H1 (cell line): ENCODE data around the gene DPY19L3. TPM values are rescaled to one million over a fixed set of nuclear protein-coding genes. Genes with fewer than 3 reads are reported as not detected.

ENCODE experiments used
- CTCF ChIA-PET: fragments of 300-600 bp; sonication (Branson Sonifier 250); formaldehyde crosslinking; loops from one replicate; lab custom pipeline; 2021; ENCODE audit not compliant: partially characterized antibody; lab: Charles Lee
- POLR2A ChIA-PET: fragments of 300-600 bp; sonication (Branson Sonifier 250); formaldehyde crosslinking; loops from one replicate; lab custom pipeline; 2021; ENCODE audit warnings: inconsistent platforms; ENCODE audit not compliant: partially characterized antibody; lab: Charles Lee
- DNase-seq, 2 experiments: peaks; one replicate each; pipeline versions ENCODE4 v3.0.0 to v3.0.0-alpha.2; 2010 to 2022; ENCODE audit warnings: low spot score in 2 of 2, low read depth in 1 of 2, mixed read lengths in 1 of 2
- FAIRE-seq: peaks from 2 replicates; lab custom pipeline; 2011; peaks lifted over from hg19 to GRCh38; lab: Jason Lieb, UNC
- H2AFZ ChIP-seq: 2 replicates; pipeline ENCODE4 v1.8.1; 2012; ENCODE audit warnings: low read length, inconsistent platforms
- H2AK5ac ChIP-seq: 2 replicates; pipeline ENCODE4 v1.6.1; 2013; ENCODE audit warnings: low read depth, low read length
- H2BK120ac ChIP-seq: replicated peaks from 2 replicates; pipeline ENCODE3; 2013; ENCODE audit warnings: low read depth, low read length, inconsistent platforms
- H2BK12ac ChIP-seq: 2 replicates; pipeline ENCODE4 v1.6.1; 2013; ENCODE audit warnings: low read depth, low read length
- H2BK15ac ChIP-seq: 2 replicates; pipeline ENCODE4 v1.6.1; 2013; ENCODE audit warnings: low read length
- H2BK20ac ChIP-seq: 2 replicates; pipeline ENCODE4 v1.6.1; 2013; ENCODE audit warnings: low read length
- H2BK5ac ChIP-seq: 2 replicates; pipeline ENCODE4 v1.6.1; 2013; ENCODE audit warnings: low read depth, low read length
- H3K14ac ChIP-seq: 2 replicates; pipeline ENCODE4 v1.6.1; 2013; ENCODE audit warnings: inconsistent platforms; ENCODE audit not compliant: insufficient read length
- H3K18ac ChIP-seq: 2 replicates; pipeline ENCODE4 v1.6.1; 2013; ENCODE audit warnings: low read length; ENCODE audit errors: extremely low read depth
- H3K23ac ChIP-seq: 2 replicates; pipeline ENCODE4 v1.6.1; 2013; ENCODE audit warnings: inconsistent platforms; ENCODE audit not compliant: insufficient read length
- H3K23me2 ChIP-seq: 2 replicates; pipeline ENCODE4 v1.6.1; 2013; ENCODE audit warnings: low read depth, low read length
- H3K27ac ChIP-seq: 2 replicates; pipeline ENCODE4 v1.6.1; 2011; ENCODE audit warnings: low read depth, low read length, inconsistent platforms
- H3K27me3 ChIP-seq, 4 experiments: replicated peaks in 1 of 4; 1 replicate in 1 of 4; 2 replicates in 3 of 4; pipeline versions ENCODE4 v1.6.1 to v1.8.1; 2011 to 2013; ENCODE audit warnings: low read length in 3 of 4, mild to moderate bottlenecking in 3 of 4, inconsistent platforms in 2 of 4, mixed read lengths in 2 of 4, moderate library complexity in 1 of 4; ENCODE audit not compliant: control insufficient read depth in 3 of 4, insufficient read depth in 3 of 4; ENCODE audit errors: extremely low read depth in 1 of 4
- H3K36me3 ChIP-seq, 4 experiments: 2 replicates each; pipeline versions ENCODE4 v1.6.1 to v1.8.1; 2011 to 2013; ENCODE audit warnings: mild to moderate bottlenecking in 4 of 4, low read length in 3 of 4, moderate library complexity in 2 of 4, control low read depth in 1 of 4, inconsistent platforms in 1 of 4; ENCODE audit not compliant: insufficient read depth in 4 of 4, control insufficient read depth in 2 of 4
- H3K4ac ChIP-seq: replicated peaks from 2 replicates; pipeline ENCODE3; 2013; ENCODE audit warnings: low read length, low read depth, mixed read lengths, inconsistent platforms; ENCODE audit not compliant: insufficient read length
- H3K4me1 ChIP-seq, 4 experiments: replicated peaks in 1 of 4; 1 replicate in 1 of 4; 2 replicates in 3 of 4; pipeline versions ENCODE4 v1.6.1 to v1.8.1; 2011 to 2013; ENCODE audit warnings: low read length in 3 of 4, inconsistent platforms in 2 of 4, mixed read lengths in 1 of 4; ENCODE audit not compliant: insufficient read depth in 4 of 4, control insufficient read depth in 3 of 4
- H3K4me2 ChIP-seq, 2 experiments: 2 replicates each; pipeline versions ENCODE4 v1.6.1 to v1.8.1; 2011 to 2013; ENCODE audit warnings: low read depth in 2 of 2, low read length in 2 of 2, control low read depth in 1 of 2, inconsistent platforms in 1 of 2, mild to moderate bottlenecking in 1 of 2; ENCODE audit not compliant: insufficient read depth in 1 of 2
- H3K4me3 ChIP-seq, 4 experiments: fragments of 200-600, 300-600 bp in 1 of 4; sonication (generic), shearing (Covaris generic), sonication (Bioruptor Twin) in 1 of 4; 2 replicates each; pipeline versions ENCODE4 v1.5.1 to v1.8.1; 2011 to 2016; ENCODE audit warnings: low read length in 4 of 4, low read depth in 3 of 4, control low read depth in 2 of 4, inconsistent platforms in 2 of 4, mild to moderate bottlenecking in 2 of 4, mixed read lengths in 1 of 4, moderate library complexity in 1 of 4; ENCODE audit not compliant: insufficient read depth in 2 of 4; ENCODE audit errors: extremely low read depth in 1 of 4
- H3K56ac ChIP-seq: replicated peaks from 2 replicates; pipeline ENCODE3; 2013; ENCODE audit warnings: low read depth, mild to moderate bottlenecking, mixed read lengths, low read length, inconsistent platforms; ENCODE audit not compliant: insufficient read length
- H3K79me1 ChIP-seq: 2 replicates; pipeline ENCODE4 v1.6.1; 2013; ENCODE audit warnings: low read depth, low read length, control low read depth
- H3K79me2 ChIP-seq, 2 experiments: 2 replicates each; pipeline versions ENCODE4 v1.6.1 to v1.8.1; 2012 to 2013; ENCODE audit warnings: low read length in 2 of 2, mild to moderate bottlenecking in 2 of 2, inconsistent platforms in 1 of 2; ENCODE audit not compliant: insufficient read depth in 2 of 2, control insufficient read depth in 1 of 2
- H3K9ac ChIP-seq, 4 experiments: replicated peaks in 1 of 4; 1 replicate in 1 of 4; 2 replicates in 3 of 4; pipeline versions ENCODE4 v1.6.1 to v1.8.1; 2011 to 2013; ENCODE audit warnings: low read depth in 3 of 4, low read length in 3 of 4, control low read depth in 2 of 4, mild to moderate bottlenecking in 2 of 4, moderate library complexity in 2 of 4, inconsistent platforms in 1 of 4; ENCODE audit errors: extremely low read depth in 1 of 4
- H3K9me3 ChIP-seq, 2 experiments: 2 replicates each; pipeline versions ENCODE4 v1.6.1 to v1.8.1; 2012 to 2013; ENCODE audit warnings: mild to moderate bottlenecking in 2 of 2, moderate library complexity in 2 of 2, control low read depth in 1 of 2, inconsistent platforms in 1 of 2, low read depth in 1 of 2, low read length in 1 of 2, mixed read lengths in 1 of 2; ENCODE audit not compliant: insufficient read depth in 2 of 2
- H4K20me1 ChIP-seq, 2 experiments: replicated peaks in 1 of 2; 2 replicates each; pipeline versions ENCODE3 to v1.8.1; 2011 to 2013; ENCODE audit warnings: inconsistent platforms in 2 of 2, low read length in 2 of 2, mild to moderate bottlenecking in 1 of 2; ENCODE audit not compliant: insufficient read depth in 2 of 2, control insufficient read depth in 1 of 2
- H4K5ac ChIP-seq: 2 replicates; pipeline ENCODE4 v1.6.1; 2013; ENCODE audit warnings: low read length, low read depth, mixed read lengths, inconsistent platforms; ENCODE audit not compliant: insufficient read length
- H4K8ac ChIP-seq: 2 replicates; pipeline ENCODE4 v1.8.0; 2013; ENCODE audit warnings: mild to moderate bottlenecking, moderate library complexity, low read length, inconsistent platforms; ENCODE audit not compliant: insufficient read depth; ENCODE audit errors: extremely low read depth
- H4K91ac ChIP-seq: replicated peaks from 2 replicates; pipeline ENCODE3; 2013; ENCODE audit warnings: low read length, mixed read lengths, inconsistent platforms; ENCODE audit not compliant: insufficient read length
- NRF1 ChIP-seq: IDR thresholded peaks from 2 replicates; pipeline ENCODE4 v1.6.1; 2011; ENCODE audit warnings: mild to moderate bottlenecking, low read depth, low read length, improper control_type of control experiment
- RFX5 ChIP-seq: IDR thresholded peaks from 2 replicates; pipeline ENCODE4 v1.6.1; 2011; ENCODE audit warnings: low read depth, low read length, improper control_type of control experiment, borderline replicate concordance
- SIRT6 ChIP-seq: IDR thresholded peaks from one replicate; pipeline ENCODE4 v1.7.1; 2012; ENCODE audit warnings: low read length, inconsistent platforms
- WGBS, 2 experiments: shearing (Covaris generic) in 1 of 2; methylation state at CpG; one replicate each; pipeline versions ENCODE4 v1.1.6 to v1.1.7; 2013 to 2015; ENCODE audit warnings: low lambda C conversion rate in 2 of 2, mixed read lengths in 2 of 2, inconsistent platforms in 1 of 2, low coverage in 1 of 2, missing lambda C conversion rate in 1 of 2; ENCODE audit not compliant: insufficient replicate concordance in 2 of 2, insufficient coverage in 1 of 2, insufficient read length in 1 of 2; ENCODE audit errors: extremely low coverage in 1 of 2, missing lambda C conversion rate in 1 of 2; 5-methylcytosine and 5-hydroxymethylcytosine counted together
- polyA plus RNA-seq, 7 experiments: library from polyadenylated mRNA; depleted of rRNA in 3 of 7; stranded (reverse) in 5 of 7; unstranded in 2 of 7; fragments of >200 nt in 5 of 7; fragments of 200-250 nt in 2 of 7; gene quantifications; 1 replicate in 5 of 7; 2 replicates in 1 of 7; 4 replicates in 1 of 7; pipeline versions ENCODE4 v1.2.1 to v1.2.3, GENCODE V29; 2011 to 2013; ENCODE audit warnings: missing spikeins in 2 of 7, mixed read lengths in 2 of 7
- total RNA-seq: library from RNA; stranded (reverse); fragmentation: NEBNext Ultra II Directional; extraction: Animal tissue kit (Norgen Biotek cat#: 25700); gene quantifications from 2 replicates; pipeline ENCODE4 v1.2.1, GENCODE V29; 2021

The DPY19L3 gene
- total and polyA plus RNA-seq, 2 of the 8 experiments (the other 6 are each of a cell fraction or from before 2014, with no cell fraction given): 35.3 to 60.2 TPM

DNA sequence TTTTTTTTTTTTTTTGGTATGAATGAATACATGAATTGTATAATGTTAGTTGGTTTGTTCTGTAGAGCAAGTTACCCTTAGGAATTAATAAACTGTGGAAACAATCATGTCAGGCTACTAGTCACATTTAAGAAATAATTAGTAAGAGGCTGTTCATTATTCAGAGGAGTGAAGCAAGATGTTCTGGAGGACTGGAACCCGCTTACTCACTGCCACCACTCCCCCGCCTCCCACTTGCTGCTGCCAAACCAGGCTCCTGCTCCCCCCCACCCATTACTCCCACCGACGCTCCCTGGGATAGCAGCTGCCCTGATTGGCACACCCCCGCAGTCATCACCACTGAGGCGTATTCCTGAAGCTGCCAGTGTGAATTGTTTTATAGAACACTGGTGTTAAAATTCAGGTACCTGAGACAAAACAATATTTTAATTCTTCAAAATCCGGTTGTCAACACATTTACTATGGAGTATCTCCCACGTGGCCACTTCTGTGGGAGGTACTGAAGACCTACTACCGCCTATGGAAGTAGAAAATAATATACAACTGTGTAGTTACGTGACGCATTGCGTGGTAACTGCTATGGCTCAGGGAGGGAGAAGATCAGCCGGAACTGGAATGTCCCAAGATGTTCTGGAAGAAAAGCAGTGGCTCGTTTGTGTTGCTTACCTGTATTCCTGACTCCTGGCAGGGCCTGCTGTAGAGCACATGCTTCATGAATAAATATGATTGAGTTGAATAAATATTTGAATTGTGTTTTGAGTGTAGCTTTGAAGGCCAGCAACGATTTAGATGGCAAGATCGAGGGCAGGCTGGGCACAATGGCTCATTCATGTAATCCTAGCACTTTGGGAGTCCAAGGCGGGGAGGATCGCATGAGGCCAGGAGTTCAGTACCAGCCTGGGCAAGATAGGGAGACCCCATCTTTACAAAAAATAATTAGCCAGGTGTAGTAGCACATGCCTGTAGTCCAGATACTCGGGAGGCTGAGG is 1.7 kb downstream of the DPY19L3 start:
- POLR2A ChIA-PET: no interaction called here
- no peak overlapping the region for H3K27ac ChIP-seq
- no peak overlapping the region for H3K56ac ChIP-seq
- no peak overlapping the region for H3K18ac ChIP-seq
- TF ChIP-seq NRF1 (no peak), SIRT6 (no peak), RFX5 (no peak)
- H4K91ac ChIP-seq: no peak overlapping the region
- peaks cover 0 to 28% of the 10 kb centered on the region in 2 experiments; a peak in 2 of 4 replicates for H3K79me2 ChIP-seq
- WGBS, 2 experiments: 91% methylated on average over 18 of the region's 19 CpGs; no CpG with 5 or more reads in 1 of the 2 experiments
- no peaks in the 10 kb centered on the region for H3K9me3 ChIP-seq
- no peak overlapping the region for H4K8ac ChIP-seq
- H3K4me3 ChIP-seq: peak overlapping the region in 2 of 4 experiments; percentile 76 to 87; a peak in 4 of 8 replicates
- CTCF ChIA-PET: no interaction called here
- peaks cover 2 to 14% (median 7%) of the 10 kb centered on the region in 4 experiments; a peak in 6 of 7 replicates for H3K4me1 ChIP-seq
- H4K5ac ChIP-seq: no peak overlapping the region
- FAIRE-seq (no peak), DNase-seq (no peak)
- no peak overlapping the region for H3K4ac ChIP-seq
- no peak overlapping the region for H3K23ac ChIP-seq
- H2AK5ac ChIP-seq: no peak overlapping the region
- no peak overlapping the region for H2BK120ac ChIP-seq
- no peaks in the 10 kb centered on the region; the same call in 1 of the 2 replicates for H3K23me2 ChIP-seq
- H3K9ac ChIP-seq: no peak overlapping the region
- no peak overlapping the region for H2AFZ ChIP-seq
- H3K36me3 ChIP-seq: peaks cover 5 to 36% (median 29%) of the 10 kb centered on the region in 4 experiments
- no peak overlapping the region for H2BK20ac ChIP-seq
- H2BK5ac ChIP-seq: no peak overlapping the region; the same call in 1 of the 2 replicates
- H3K14ac ChIP-seq: no peak overlapping the region
- no peaks in the 10 kb centered on the region; a peak in 1 of 7 replicates for H3K27me3 ChIP-seq
- no peak overlapping the region for H2BK12ac ChIP-seq
- peak overlapping the region; percentile 73 to 83 for H3K4me2 ChIP-seq
- H4K20me1 ChIP-seq: peaks cover 2 to 3% of the 10 kb centered on the region in 2 experiments
- 0 out of 2 replicates have a peak, but pooled peaks cover 3% of the 10 kb centered on the region for H3K79me1 ChIP-seq
- H2BK15ac ChIP-seq: no peak overlapping the region
